DLD1 (cell line): Measurements from ENCODE around the gene OR10J5.

Experiments used
- in situ Hi-C: cut with HindIII; loops from 2 replicates; pipeline ENCODE4 v1.10.0; 2017; ENCODE audit warnings: low sequenced_read_pairs

The OR10J5 gene

GRCh38 chr1:159492575-159493323 lies 43.1 kb downstream of the OR10J5 start:
- in situ Hi-C loops: no loop called here
